Measurements from ENCODE around the gene TRIM47. TPM values are rescaled to one million over a fixed set of nuclear protein-coding genes. Genes with fewer than 3 reads are reported as not detected.

The TRIM47 gene
- total and polyA plus RNA-seq, 2 of the 13 experiments (the other 11 are each of a cell fraction or from before 2014, with no cell fraction given): 33.5 to 82.0 TPM

- peak; percentile 78 for TF ChIP-seq IKZF5 (CRISPR knock-in tag; IDR thresholded peaks at IDR 0.05)
- no peak for TF ChIP-seq NKX3-1 (CRISPR knock-in tag; IDR thresholded peaks at IDR 0.05)
- no peak for TF ChIP-seq LCORL (IDR thresholded peaks at IDR 0.05)
- TF ChIP-seq LCORL (CRISPR knock-in tag; IDR thresholded peaks at IDR 0.05): peak; percentile 88; the same call in 1 of the 2 replicates
- TF ChIP-seq ZNF460 (CRISPR knock-in tag; IDR thresholded peaks at IDR 0.05; ENCODE audit: borderline replicate concordance): no peak
- TF ChIP-seq ZMAT3 (CRISPR knock-in tag; conservative IDR thresholded peaks at IDR 0.05): no peak
- TF ChIP-seq ZNF383 (CRISPR knock-in tag; IDR thresholded peaks at IDR 0.05; ENCODE audit: borderline replicate concordance): 0 out of 2 replicates have a peak, but pooled peaks have one; percentile 73
- peak; percentile 19; the same call in 1 of the 2 replicates for TF ChIP-seq GATA4 (IDR thresholded peaks at IDR 0.05; ENCODE audit: borderline replicate concordance, low read depth)
- TF ChIP-seq MAFK (conservative IDR thresholded peaks at IDR 0.05 in 1 of 2, IDR thresholded peaks at IDR 0.05 in 1 of 2; ENCODE audit: low read length in 2 of 2): no peak
- TF ChIP-seq KLF11 (CRISPR knock-in tag; IDR thresholded peaks at IDR 0.05): peak; percentile 76
- TF ChIP-seq KDM6A (CRISPR knock-in tag; IDR thresholded peaks at IDR 0.05; ENCODE audit: low read depth): peak; percentile 49; the same call in 1 of the 2 replicates
- TF ChIP-seq ARID3A (IDR thresholded peaks at IDR 0.05; ENCODE audit: low read depth, low read length): peak; percentile 81
- TF ChIP-seq TRIM22 (IDR thresholded peaks at IDR 0.05): no peak
- TF ChIP-seq IRF9 (CRISPR knock-in tag; IDR thresholded peaks at IDR 0.05; ENCODE audit: borderline replicate concordance): 0 out of 2 replicates have a peak, but pooled peaks have one; percentile 25
- TF ChIP-seq RFX1 (IDR thresholded peaks at IDR 0.05): peak; percentile 24; the same call in 1 of the 2 replicates
- no peak for TF ChIP-seq HIC2 (CRISPR knock-in tag; IDR thresholded peaks at IDR 0.05; ENCODE audit: low read depth)
- TF ChIP-seq KAT7 (CRISPR knock-in tag; IDR thresholded peaks at IDR 0.05; ENCODE audit: borderline replicate concordance): peak; percentile 16; the same call in 1 of the 2 replicates
- TF ChIP-seq MYC (CRISPR knock-in tag; IDR thresholded peaks at IDR 0.05; ENCODE audit: borderline replicate concordance): peak; percentile 47
- no peak for TF ChIP-seq CENPBD1 (CRISPR knock-in tag; IDR thresholded peaks at IDR 0.05; ENCODE audit: borderline replicate concordance, low read depth)
- peak; percentile 8; the same call in 1 of the 2 replicates for TF ChIP-seq ZNF430 (CRISPR knock-in tag; IDR thresholded peaks at IDR 0.05)
- peak; percentile 94 for TF ChIP-seq SP5 (CRISPR knock-in tag; IDR thresholded peaks at IDR 0.05; ENCODE audit: borderline replicate concordance, low read depth)
- TF ChIP-seq ZNF33B (CRISPR knock-in tag; IDR thresholded peaks at IDR 0.05): peak; percentile 14; the same call in 1 of the 2 replicates
Measured at GRCh38 chr17:75869282-75870141, 8.9 kb downstream of the TRIM47 start (continued).

All from HepG2 (cell line).